ENCODE results near the gene PHC3. TPM values are rescaled to one million over a fixed set of nuclear protein-coding genes. Genes with fewer than 3 reads are reported as not detected.

The PHC3 gene
- polyA plus RNA-seq, 1 donor from 2014 or later: 18.6 TPM

- no peak overlapping the region for H3K4me3 ChIP-seq (ENCODE audit: low read length)
- H3K9me3 ChIP-seq (ENCODE audit: low read length): no peaks in the 10 kb centered on the region
- no peaks in the 10 kb centered on the region for H3K27me3 ChIP-seq (ENCODE audit: insufficient read depth, low read depth, low read length)
- H3K4me2 ChIP-seq (ENCODE audit: low read length): no peak overlapping the region
- peaks cover 14% of the 10 kb centered on the region for H3K79me2 ChIP-seq (replicated peaks; ENCODE audit: insufficient read depth, low read length)
- H3K9me2 ChIP-seq (ENCODE audit: insufficient read depth, low read length): no peaks in the 10 kb centered on the region
- no peak overlapping the region for H3K9ac ChIP-seq (ENCODE audit: low read length)
- H3K27ac ChIP-seq (ENCODE audit: low read length): no peak overlapping the region
- no peak overlapping the region for H2AFZ ChIP-seq (ENCODE audit: low read depth, low read length)
- no peaks in the 10 kb centered on the region for H4K20me1 ChIP-seq (ENCODE audit: insufficient read depth)
- no peak for TF ChIP-seq RAD21 (conservative IDR thresholded peaks at IDR 0.05)
- no peaks in the 10 kb centered on the region for H3F3A ChIP-seq (ENCODE audit: insufficient read depth, low read length, poor library complexity, severe bottlenecking)
- H3K36me3 ChIP-seq (ENCODE audit: insufficient read depth, low read length): peaks cover 20% of the 10 kb centered on the region
Observed at GRCh38 chr3:170171563-170171962, 10.0 kb downstream of the PHC3 start.

- H3K9me3 ChIP-seq (ENCODE audit: low read length): peaks cover 6% of the 10 kb centered on the region
- no peak overlapping the region for H3K4me2 ChIP-seq (ENCODE audit: low read length)
- H2AFZ ChIP-seq (ENCODE audit: low read depth, low read length): no peak overlapping the region
- H3F3A ChIP-seq (ENCODE audit: insufficient read depth, low read length, poor library complexity, severe bottlenecking): no peaks in the 10 kb centered on the region
- peaks cover 10% of the 10 kb centered on the region for H3K36me3 ChIP-seq (ENCODE audit: insufficient read depth, low read length)
- H3K27ac ChIP-seq (ENCODE audit: low read length): no peak overlapping the region
- no peaks in the 10 kb centered on the region for H4K20me1 ChIP-seq (ENCODE audit: insufficient read depth)
- H3K9ac ChIP-seq (ENCODE audit: low read length): no peak overlapping the region
- H3K27me3 ChIP-seq (ENCODE audit: insufficient read depth, low read depth, low read length): no peaks in the 10 kb centered on the region
- no peaks in the 10 kb centered on the region for H3K9me2 ChIP-seq (ENCODE audit: insufficient read depth, low read length)
- TF ChIP-seq EP300 (conservative IDR thresholded peaks at IDR 0.05; ENCODE audit: poor library complexity, severe bottlenecking): no peak
- no peak for TF ChIP-seq CTCF (IDR thresholded peaks at IDR 0.05; ENCODE audit: poor library complexity, severe bottlenecking)
- no peak for TF ChIP-seq REST (IDR thresholded peaks at IDR 0.05; ENCODE audit: borderline replicate concordance)
- TF ChIP-seq EZH2 (IDR thresholded peaks at IDR 0.05; ENCODE audit: borderline replicate concordance, insufficient read depth, low read length, poor library complexity, severe bottlenecking): no peak
- TF ChIP-seq SMC3 (conservative IDR thresholded peaks at IDR 0.05; ENCODE audit: poor library complexity): no peak
- TF ChIP-seq TAF1 (IDR thresholded peaks at IDR 0.05; ENCODE audit: low read depth): no peak
- TF ChIP-seq MXI1 (conservative IDR thresholded peaks at IDR 0.05; ENCODE audit: poor library complexity, severe bottlenecking): no peak
- H3K4me3 ChIP-seq (ENCODE audit: low read length): no peak overlapping the region
- peaks cover 31% of the 10 kb centered on the region for H3K79me2 ChIP-seq (replicated peaks; ENCODE audit: insufficient read depth, low read length)
Observed at GRCh38 chr3:170164717-170165116, 16.8 kb downstream of the PHC3 start.

Measured in neural cell (in vitro differentiated cells).